ENCODE data around the gene TRPC4AP.

Gene TRPC4AP

DNA sequence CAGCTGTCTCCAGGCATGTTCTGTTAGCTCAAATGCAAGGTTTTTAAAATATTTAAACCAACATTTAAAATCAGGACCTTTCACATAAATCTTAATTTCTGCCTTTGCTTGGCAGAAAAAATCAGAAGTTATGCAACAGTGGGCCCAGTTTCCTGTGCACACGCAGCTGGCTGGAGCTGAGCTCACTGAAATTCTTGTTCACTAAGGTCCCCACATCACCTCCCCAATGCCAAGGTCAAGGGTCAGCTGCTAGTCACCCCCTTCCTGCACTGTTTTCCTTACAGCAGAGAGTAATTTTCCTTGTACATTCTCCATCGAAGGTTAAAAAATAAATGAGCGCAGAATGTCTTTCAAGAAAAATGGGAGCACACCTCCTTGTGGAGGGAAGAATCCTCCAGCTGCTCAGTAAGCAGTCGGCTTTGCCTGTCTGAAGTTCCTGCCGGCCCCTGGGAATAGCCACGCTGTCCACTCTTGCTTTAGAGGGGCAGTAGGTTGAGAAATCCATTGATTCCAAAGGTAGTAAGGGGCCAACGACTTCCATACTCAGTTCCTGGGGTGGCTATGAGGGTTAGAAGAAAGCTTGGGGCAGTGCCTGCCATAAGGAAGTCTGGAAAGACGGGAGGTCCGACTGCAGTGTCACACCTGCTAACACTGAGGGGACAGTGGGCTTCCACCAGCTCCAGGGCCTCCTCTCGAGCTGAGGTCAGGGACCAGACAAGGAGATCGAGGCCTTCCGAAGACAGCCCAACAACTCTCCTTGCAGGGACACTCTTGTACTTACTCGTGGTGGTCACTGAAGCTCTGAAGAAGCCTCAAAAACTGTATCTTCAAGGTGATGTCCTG is 80.2 kb downstream of the TRPC4AP start:
- no peak for DNase-seq (ENCODE audit: low read depth, low spot score)
- CTCF ChIA-PET: interaction anchor here (0.7 to 2.8 kb wide), 2 partner anchors 136 to 139 kb away, joined by 3 to 11 read pairs; no protein-coding TSS in a partner anchor
- POLR2A ChIA-PET: no interaction called here
- TF ChIP-seq CTCF (IDR thresholded peaks at IDR 0.05; ENCODE audit: insufficient read depth, low read length, missing control alignments): no peak
- no peak overlapping the region for H3K4me3 ChIP-seq (ENCODE audit: low read depth, low read length)

DNA sequence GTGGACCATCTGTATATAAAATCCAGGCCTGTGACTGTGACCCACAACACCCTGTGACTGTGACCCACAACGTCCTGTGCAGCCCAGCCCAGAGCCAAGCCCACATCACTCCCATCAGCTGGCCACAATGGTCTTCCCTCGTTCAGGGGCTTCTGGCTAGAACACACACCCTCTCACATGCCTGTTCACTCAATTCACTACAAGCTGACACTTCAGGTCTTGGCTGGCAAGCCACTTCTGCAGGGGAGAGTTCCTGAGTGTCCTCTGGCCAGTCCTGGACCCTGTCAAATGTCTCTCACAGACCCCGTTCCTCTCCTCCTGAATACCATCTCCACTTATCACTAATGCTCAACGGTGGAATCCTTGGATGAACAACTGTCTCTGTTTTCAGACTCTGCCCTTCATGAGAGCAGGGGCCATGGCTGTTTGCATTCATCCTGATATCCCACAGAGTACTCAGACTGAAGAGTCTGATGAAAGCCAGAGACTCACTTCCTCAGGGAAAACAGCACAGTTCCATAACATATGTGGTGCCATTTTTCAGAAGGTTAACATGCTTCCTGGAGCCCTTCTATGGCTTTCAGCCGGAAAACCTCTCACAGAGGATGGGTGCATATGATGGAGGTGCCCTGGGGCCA is 80.9 kb downstream of the TRPC4AP start:
- no peak overlapping the region for H3K4me3 ChIP-seq (ENCODE audit: low read depth, low read length)
- no peak for DNase-seq (ENCODE audit: low read depth, low spot score)
- ChIA-PET POLR2A (no interaction called here), CTCF (interaction anchor here (0.7 to 2.8 kb wide), 3 partner anchors 9 to 138 kb away, joined by 3 to 11 read pairs (median 4); no protein-coding TSS in a partner anchor)
- no peak for TF ChIP-seq CTCF (IDR thresholded peaks at IDR 0.05; ENCODE audit: insufficient read depth, low read length, missing control alignments)

DNA sequence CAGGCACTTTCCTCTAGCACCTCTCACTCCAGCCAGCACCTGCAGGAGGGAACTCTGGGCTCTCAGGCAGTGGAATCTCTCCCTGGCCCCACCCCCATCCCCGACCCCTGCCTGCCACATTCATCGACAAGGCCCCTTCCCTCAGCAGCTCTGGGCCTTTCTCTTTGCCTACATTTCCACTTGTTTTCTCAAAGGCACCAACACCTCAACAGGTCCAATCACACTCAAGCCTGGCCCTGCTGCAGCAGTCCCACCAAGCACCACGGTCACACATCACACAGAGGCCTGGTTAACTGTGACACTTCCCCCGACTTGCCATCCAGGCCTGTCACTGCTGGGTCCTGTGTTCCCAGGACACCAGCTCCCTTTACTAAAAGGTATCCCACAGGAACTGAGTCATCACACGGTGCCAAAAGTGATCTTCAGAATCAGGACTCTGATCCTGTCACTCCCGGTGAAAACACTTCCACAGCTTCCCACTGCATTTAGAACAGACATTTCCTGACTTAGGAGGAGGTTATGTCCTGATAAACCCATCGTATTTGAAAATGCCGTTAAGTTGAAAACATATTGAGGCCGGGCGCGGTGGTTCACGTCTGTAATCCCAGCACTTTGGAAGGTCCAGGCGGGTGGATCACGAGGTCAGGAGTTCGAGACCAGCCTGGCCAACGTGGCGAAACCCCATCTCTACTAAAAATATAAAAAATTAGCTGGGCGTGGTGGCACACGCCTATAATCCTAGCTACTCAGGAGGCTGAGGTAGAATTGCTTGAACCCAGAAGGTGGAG is 82.0 kb downstream of the TRPC4AP start:
- DNase-seq (ENCODE audit: low read depth, low spot score): no peak
- ChIA-PET POLR2A (no interaction called here), CTCF (interaction anchor here (2.8 to 3.7 kb wide), 2 partner anchors 12 to 137 kb away, joined by 11 to 15 read pairs; no protein-coding TSS in a partner anchor)
- TF ChIP-seq CTCF (IDR thresholded peaks at IDR 0.05; ENCODE audit: insufficient read depth, low read length, missing control alignments): no peak
- no peak overlapping the region for H3K4me3 ChIP-seq (ENCODE audit: low read depth, low read length)

GRCh38 chr20:35009665-35010328 is 82.8 kb downstream of the TRPC4AP start:
- no peak for DNase-seq (ENCODE audit: low read depth, low spot score)
- ChIA-PET POLR2A (no interaction called here), CTCF (interaction anchor here (0.6 to 3.7 kb wide), 4 partner anchors 8 to 199 kb away, joined by 3 to 15 read pairs (median 8); no protein-coding TSS in a partner anchor)

More at GRCh38 chr20:35009665-35010328, 82.8 kb downstream of the TRPC4AP start:
- TF ChIP-seq CTCF (IDR thresholded peaks at IDR 0.05; ENCODE audit: insufficient read depth, low read length, missing control alignments): no peak
- H3K4me3 ChIP-seq (ENCODE audit: low read depth, low read length): no peak overlapping the region
